HG03064 (cell line): ENCODE results near the gene CCPG1.

Experiments used
- ATAC-seq: cut with Tn5 transposase; IDR thresholded peaks from one replicate; pipeline ENCODE4 v1.9.1; 2021; ENCODE audit warnings: low read depth; ENCODE audit not compliant: unreplicated experiment

Gene CCPG1

DNA sequence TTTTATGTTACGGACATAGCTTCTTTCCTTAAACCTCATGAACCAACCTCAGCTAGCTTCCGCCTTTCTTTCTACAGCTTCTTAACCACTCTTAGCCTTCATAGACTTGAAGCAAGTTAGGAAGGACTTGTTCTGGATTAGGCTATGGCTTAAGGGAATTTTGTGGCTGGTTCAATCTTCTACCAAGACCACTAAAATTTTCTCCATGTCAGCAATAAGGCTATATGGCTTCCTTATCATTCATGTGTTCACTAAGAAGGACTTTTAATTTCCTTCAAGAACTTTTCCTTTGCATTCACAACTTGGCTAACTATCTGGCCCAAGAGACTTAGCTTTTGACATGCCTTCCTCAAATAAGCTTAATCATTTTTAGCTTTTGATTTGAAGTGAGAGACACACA lies 24.5 kb downstream of the CCPG1 start:
- no peak for ATAC-seq

DNA sequence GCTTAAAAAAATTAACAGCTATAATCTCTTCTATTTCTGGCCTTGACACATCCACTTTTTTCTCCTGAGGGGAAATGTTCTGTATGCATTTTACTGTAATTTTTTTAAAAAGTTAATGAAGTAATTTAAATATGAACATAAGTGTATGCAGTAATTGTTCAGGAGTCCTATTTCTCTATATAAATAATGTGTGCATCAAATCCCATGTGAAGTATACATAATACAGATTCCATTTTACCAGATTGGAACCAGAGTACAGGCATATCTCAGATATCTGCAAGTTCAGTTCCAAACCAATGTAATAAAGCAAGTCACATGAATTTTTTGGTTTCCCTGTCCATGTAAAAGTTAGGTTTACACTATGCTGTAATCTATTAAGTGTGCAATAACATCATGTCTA lies 26.6 kb downstream of the CCPG1 start:
- ATAC-seq: no peak

DNA sequence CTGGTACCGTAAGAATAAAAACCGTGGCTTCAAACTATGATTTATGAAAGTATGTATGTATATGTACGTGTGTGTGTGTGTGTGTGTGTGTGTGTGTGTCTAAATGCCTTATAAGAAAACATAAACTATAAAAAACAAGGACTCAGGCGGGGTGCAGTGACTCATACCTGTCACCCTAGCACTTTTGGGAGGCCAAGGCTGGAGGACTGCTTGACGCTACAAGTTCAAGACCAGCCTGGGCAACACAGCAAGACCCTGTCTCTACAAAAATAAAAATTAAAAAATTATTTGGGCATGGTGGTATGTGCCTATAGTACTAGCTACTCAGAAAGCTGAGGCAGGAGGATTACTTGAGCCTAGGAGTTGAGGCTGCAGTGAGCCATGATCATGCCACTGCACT lies 29.1 kb downstream of the CCPG1 start:
- ATAC-seq: no peak

DNA sequence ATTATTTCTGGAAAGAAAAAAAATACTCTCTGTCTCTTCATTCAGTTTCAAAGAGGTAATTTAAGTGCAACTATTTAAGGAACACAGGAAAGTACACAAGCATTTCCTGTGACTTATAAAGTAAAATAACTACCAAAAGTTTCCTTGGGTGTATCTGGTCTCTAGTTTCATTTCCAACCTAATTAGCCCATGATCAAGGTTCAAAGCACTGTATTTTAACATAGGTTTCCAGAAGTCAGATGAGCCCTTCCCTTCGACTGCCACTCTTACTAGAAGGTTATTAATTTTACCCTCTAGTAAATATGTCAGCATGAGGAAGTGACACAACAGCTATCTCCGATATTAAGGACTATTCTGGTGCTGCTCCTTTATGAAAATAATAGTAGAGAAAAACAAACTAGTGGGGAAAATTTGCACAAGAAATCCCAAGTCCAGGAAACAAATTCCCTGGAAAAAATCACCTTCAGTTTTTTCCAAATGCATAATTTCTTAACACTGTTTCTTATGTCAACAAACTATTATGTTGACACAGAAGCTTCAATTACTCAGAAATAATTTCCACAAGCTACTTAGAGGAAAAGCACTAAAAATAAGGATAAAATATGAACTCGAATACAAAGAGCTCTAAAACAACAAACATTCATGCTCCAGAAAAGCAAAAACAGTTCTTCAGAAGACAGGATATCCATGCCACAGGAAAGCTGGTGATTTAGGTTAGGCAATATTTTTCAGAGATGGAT lies 35.3 kb downstream of the CCPG1 start:
- no peak for ATAC-seq

DNA sequence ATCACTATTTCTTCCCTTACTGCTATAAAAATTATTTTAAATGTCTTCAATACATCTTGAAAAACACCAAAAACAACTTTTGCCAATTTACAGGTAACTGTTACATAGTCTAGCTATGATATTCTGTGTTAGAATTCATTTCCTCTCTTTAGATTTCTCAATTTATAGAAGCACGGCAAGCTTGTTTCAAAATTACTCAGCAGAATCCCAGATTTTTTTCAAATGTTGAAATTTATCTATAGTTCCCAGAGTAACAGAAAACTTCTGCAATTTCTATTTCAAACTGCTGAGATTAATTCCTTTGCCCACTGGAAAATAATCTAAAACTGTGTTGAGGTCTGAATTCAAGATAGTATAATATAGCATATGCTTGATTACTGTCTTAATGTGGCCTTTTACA lies 41.2 kb downstream of the CCPG1 start:
- no peak for ATAC-seq

DNA sequence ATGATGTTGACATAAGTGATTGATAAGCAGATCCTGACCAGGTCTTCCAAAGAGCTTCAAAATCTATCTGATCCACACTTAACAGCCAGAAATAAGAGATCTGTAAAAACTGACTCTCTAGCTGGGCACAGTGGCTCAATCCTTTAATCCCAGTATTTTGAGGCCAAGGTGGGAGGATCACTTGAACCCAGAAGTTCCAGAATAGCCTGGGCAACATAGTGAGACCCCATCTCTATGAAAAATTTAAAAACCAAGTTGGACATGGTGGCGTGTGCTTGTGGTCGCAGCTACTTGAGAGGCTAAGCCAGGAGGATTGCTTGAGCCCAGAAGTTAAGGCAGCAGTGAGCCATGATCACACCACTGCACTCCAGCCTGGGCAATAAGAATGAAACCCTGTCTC lies 45.5 kb downstream of the CCPG1 start:
- no peak for ATAC-seq

DNA sequence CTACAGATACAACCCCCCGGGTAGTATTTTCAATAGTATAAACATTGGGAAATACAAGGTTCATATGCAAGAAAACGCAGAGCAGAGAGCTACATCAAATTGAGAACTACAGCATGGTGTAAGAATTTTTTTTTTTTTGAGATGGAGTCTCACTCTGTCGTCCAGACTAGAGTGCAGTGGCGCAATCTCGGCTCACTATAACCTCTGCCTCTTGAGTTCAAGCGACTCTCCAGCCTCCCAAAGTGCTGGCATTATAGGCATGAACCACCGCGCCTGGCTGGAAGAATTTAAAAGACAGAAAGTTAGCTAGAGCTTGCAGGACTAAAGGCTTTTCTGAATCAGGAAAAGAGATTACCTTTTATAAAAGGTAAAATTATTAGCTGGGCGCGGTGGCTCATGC lies 47.1 kb downstream of the CCPG1 start:
- ATAC-seq: no peak

DNA sequence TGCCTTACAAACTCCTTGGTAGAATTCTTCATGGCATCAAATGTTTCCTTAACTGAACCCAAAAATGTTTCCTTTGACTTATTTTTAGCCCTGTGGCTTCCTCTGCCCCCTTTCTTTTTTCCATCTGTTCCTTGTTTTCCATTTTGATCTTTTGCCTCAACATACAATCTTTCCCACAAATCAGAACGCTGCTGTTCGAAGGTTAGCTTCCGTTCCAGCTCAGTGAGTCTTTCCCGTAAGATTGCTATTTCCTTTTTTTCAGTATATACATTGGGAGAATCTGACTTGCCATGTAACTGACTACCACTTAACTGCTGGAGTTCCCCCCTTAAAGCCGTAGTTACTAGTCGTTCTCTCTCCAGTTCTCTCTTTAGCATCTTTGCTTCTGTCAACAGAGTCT lies 47.9 kb downstream of the CCPG1 start:
- ATAC-seq: no peak

DNA sequence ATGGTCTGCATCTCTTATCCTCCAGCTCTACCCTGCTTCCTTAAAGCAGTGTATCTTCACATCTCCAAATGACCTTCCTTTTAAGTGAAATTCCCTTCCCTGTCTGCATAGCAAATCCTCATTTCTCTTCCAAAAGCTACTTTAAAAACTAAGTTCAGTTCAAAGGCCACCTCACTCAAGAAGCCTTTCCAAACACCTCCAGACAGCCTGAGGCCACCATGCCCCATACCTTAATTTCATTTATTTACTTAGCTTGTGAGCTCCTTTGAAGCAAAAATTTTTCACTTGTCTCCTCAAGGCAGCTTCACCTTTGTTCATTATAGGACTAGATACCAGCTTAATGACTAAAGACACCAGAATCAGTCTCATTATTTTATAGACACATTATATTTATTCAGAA lies 49.7 kb downstream of the CCPG1 start:
- ATAC-seq: no peak

DNA sequence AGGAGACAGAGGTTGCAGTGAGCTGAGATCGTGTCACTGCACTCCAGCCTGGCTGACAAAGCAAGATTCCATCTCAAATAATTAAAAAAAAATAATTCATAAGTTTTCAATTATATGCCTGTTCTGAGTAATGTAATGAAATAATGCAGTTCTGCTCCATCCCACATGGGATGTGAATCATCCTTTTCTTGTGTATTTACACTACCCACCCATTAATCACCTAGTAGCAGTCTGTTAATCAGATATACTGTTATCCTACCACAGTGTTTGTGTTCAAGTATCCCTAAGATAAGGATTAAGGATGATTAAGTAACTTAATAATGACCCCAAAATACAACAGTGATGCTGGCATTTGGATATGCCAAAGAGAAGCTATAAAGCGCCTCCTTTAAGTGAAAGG lies 50.4 kb downstream of the CCPG1 start:
- ATAC-seq: no peak

DNA sequence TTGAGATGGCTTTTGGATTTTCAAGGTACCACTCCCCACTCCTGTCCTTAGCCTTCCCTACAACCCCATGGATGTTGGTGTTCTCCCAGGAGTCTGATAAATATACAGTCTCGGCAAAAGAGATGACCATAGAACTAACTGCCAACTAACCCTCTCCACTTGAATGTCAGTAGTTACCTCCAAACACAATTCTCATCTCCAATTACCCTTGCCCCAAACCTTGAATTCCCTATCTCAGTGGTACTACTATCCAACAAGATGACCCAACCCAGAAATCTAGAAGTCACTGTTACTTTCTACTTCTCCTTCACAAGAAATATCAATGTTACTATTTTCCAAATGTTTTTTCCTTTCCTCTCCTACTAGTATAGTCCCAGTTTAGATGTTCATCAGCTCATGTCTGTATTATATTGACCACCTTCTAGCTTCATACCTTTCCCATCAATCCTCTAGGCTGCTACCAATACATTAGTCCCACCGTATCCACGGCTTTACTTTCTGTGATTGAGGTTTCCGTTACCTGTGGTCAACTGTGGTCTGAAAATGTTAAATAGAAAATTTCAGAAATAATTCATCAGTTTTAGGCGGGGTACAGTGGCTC lies 51.1 kb downstream of the CCPG1 start:
- ATAC-seq: no peak

DNA sequence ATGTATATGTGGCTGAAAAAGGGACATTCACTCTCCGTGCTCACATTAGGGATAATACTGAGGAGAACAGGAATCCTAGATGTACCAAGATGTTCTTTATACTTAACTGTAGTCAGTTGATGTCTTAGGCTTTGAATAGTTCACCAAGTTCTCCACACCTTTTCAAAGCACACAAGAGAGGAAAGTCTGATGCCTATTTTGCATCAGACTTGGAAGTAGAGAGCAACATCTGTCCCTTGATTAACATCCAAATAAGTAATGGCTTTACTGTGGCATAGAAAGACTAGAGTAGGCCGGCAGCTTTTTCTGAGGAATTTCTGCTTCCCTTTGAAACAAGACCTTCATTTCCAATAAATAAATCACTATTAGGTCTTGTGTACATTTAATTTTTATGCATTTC lies 55.1 kb downstream of the CCPG1 start:
- no peak for ATAC-seq

DNA sequence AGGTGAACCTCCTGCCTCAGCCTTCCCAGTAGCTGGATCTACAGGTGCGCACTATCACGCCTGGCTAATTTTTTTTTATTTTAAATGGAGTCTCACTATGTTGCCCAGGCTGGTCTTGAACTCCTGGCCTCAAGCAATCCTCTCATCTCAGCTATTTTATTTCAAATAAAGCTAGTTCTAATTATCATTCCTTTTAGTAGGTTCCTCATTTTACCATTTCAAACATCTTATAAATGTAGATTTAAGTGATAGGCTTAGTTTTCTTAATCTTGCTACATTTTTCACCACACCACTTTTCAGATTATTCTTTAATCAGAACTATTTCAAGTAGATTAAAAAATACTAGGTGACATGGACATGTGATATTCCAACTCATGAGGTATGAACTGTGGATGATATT lies 58.9 kb downstream of the CCPG1 start:
- no peak for ATAC-seq

DNA sequence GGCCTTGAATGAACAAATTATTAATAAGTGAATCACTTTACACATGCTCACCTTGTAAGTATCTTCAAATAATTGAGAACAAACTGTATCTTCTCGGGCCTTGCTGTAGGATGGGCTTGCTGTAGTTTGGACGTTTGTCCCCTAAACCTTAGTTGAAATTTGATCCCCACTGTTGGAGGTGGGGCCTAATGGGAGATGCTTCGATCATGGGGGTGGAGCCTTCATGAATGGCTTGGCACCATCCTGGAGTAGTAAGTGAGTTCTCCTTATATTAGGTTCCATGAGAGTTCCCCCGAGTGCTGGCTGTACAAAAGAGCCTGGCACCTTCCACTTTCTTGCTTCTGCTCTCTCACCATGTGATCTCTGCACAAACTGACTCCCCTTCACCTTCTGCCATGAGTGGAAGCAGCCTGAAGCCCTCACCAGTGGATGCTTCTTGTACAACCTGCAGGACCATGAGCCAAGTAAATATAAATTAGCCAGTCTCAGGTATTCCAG lies 59.8 kb downstream of the CCPG1 start:
- no peak for ATAC-seq

DNA sequence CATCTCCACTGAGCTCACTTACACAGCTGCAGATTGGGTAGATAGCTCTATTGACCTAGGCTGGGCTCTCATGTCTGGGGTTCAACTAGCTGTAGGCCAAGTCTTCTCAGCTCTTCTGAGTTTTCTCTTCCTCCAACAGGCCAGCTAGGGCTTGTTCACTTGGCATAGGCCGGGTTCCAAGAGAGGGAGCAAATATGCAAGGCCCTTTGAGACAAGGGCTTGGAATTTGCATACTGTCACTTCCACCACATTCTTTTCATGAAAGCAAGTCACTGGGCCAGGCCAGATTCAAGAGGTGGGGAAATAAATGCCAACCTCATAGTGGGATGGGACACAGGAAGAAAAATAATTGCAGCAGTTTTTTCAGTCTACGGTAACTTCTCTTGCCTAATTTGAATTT lies 64.0 kb downstream of the CCPG1 start:
- ATAC-seq: no peak

DNA sequence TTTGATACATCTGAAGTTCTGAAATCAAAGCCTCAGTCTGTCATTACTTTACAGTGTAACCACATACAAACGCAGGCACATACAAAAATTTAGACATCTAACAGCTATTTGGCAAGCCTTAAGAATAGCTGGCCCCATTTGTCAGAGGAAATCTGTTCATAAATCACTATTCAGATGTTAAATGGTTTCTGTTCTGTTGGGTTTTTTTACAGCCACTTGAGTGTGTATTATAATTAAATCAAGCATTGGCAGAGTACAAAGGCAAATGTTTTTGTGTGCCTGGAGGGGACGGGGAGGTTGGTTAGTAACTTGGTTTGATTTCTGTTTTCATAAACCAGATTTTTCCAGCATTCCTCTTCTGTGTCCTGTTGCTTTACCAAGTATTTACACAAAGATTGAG lies 65.0 kb downstream of the CCPG1 start:
- ATAC-seq: no peak

DNA sequence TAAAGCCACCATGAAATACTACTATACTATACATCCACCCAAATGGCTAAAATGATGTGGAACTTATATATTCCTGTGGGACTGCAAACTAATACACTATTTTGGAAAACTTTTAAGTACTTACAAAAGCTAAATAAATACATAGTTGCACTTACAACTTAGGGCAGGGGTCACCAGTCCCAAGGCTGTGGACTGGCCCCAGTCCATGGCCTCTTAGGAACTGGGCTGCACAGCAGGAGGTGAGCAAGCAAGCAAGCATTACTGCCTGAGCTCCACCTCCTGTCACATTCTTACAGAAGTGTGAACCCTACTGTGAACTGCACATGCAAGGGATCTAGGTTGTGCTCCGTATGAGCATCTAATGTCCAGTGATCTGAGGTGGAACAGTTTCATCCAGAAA lies 71.0 kb downstream of the CCPG1 start:
- ATAC-seq: no peak

DNA sequence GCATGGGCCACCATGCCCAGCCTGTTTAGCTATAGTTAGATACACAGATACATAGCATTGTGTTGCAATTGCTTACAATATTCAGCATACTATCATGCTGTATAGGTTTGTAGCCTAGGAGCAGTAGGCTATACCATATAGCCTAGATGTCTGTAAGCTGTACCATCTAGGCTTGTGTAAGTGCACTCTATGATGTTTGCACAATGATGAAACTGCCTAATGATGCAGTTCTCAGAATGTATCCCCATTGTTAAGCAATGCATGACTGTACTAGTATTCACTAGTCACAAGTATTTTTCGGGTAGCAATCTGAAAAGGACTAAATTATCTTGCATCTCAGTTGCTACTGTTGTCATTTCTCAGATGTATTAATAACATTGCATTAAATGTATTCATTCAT lies 73.2 kb downstream of the CCPG1 start:
- no peak for ATAC-seq

DNA sequence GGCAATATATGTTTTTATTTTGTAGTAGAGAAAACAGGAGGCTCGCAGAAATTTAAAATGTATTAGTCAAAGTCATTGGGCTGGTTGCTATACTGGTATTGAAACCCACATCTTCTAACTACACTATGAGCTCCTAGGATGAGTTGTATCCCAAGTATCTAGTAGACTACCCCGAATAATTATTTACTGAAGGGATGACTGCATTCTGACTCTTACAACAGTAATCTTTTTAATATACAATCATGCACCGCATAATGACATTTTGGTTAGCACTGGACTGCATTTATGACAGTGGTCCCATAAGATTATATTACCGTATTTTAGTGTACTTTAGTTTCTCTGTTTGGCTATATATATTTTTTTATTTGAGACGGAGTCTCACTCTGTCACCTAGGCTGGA lies 73.8 kb downstream of the CCPG1 start:
- ATAC-seq: no peak

DNA sequence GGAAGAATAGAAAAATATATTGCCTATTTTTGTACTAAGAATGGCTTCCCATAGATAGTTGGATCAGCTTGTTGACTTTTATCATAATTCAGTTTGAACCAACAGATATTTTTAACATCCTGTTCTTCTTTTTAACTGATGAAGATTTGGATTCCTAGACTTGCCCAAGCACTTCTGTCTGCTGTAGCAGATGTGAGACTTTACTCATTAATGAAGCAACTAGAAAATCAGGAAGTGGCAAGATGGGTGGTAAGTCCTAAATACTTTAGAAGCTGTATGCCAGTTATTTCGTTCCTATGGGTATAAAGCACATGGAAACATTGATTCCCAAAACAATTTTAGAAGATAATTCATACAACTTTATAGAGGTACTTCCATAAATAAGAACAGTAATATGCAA lies 80.8 kb downstream of the CCPG1 start:
- ATAC-seq: no peak

DNA sequence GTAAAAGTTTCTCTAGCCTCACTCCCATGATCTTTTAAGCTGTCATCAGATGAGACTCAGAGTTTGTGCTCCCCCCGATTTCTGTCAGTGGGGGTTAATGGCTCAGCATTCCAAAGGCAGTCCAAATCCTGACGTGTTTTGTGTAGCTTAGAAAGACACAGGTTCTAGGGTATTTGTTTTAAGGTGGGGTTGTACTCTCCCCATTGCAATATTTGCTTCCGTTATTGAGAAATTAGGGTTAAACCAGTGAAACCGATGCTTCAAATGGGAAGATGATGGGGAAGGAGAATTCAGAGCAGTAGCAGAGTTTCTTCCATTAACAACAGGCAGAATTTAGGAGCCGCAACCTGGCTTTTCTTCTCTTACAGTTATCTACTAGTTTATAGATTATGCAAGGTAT lies 85.7 kb downstream of the CCPG1 start:
- ATAC-seq: no peak

DNA sequence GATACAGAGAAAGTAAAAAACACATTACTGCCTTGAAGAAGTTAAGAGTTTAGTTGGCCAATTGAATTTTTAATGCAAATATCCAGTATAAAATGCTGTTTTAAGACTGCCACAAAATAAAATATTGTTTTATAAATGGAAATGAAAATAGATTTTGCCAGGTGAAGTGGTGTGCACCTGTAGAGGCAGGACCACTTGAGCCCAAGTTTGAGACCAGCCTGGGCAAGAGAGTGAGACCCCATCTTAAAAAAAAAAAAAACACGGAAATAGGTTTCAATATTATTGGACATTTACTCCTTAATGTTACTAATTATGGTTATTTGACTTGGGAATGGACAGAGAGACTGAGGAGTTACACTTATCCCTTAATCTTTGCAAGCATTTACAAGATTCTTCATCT lies 87.2 kb downstream of the CCPG1 start:
- ATAC-seq: no peak

DNA sequence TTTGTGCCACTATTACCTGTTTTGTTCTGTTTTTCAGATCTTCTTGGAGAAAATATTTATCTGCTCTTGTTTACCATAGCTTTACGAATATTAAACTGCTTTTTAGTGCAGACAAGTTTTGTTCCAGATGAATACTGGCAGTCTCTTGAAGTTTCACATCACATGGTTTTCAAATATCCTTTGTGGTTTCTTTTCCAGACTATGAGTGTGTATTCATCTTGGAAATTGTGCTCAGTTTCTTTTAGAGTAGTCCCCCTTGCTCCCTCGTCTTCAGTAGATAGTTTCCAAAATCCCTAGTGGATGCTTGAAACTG lies 88.0 kb downstream of the CCPG1 start:
- no peak for ATAC-seq
